GM23338 (cell line): ENCODE data around the gene YPEL3.

Experiments used
- CREB1 ChIP-seq: fragments of 250-450 bp; sonication (Bioruptor Pico); IDR thresholded peaks from 2 replicates; pipeline ENCODE4 v1.5.0; 2020; ENCODE audit warnings: low read depth, mild to moderate bottlenecking, moderate library complexity
- EZH2 ChIP-seq: fragments of 200-600 bp; sonication (generic); IDR thresholded peaks from one replicate; pipeline ENCODE4 v1.8.0; 2017; ENCODE audit warnings: antibody characterized with exemption, mild to moderate bottlenecking, low read depth; ENCODE audit not compliant: unreplicated experiment
- EZH2phosphoT487 ChIP-seq: fragments of 200-600 bp; sonication (generic); IDR thresholded peaks from one replicate; pipeline ENCODE4 v1.8.1; 2018; ENCODE audit warnings: antibody characterized with exemption; ENCODE audit not compliant: unreplicated experiment
- JUNB ChIP-seq: IDR thresholded peaks from one replicate; pipeline ENCODE4 v1.6.1; 2016; ENCODE audit warnings: antibody characterized with exemption; ENCODE audit not compliant: unreplicated experiment
- POLR2AphosphoS5 ChIP-seq: IDR thresholded peaks from 2 replicates; pipeline ENCODE4 v1.6.1; 2016; ENCODE audit warnings: antibody characterized with exemption, low read depth
- STAT1 ChIP-seq: IDR thresholded peaks from one replicate; pipeline ENCODE4 v1.6.1; 2016; ENCODE audit warnings: antibody characterized with exemption; ENCODE audit not compliant: unreplicated experiment
- ZNF114 ChIP-seq: fragments of 250-450 bp; sonication (Bioruptor Pico); IDR thresholded peaks from 2 replicates; pipeline ENCODE4 v1.5.0; 2020; ENCODE audit warnings: mild to moderate bottlenecking, moderate library complexity
- ZNF331 ChIP-seq: fragments of 250-450 bp; sonication (Bioruptor Pico); IDR thresholded peaks from 2 replicates; pipeline ENCODE4 v1.5.0; 2020; ENCODE audit warnings: low read depth, mild to moderate bottlenecking, moderate library complexity
- TF ChIP-seq, protein P1 (sequence below), 2 experiments: fragments of 200-600 bp in 1 of 2; sonication (generic) in 1 of 2; conservative IDR thresholded peaks; 2 replicates each; pipeline versions ENCODE4 v1.5.1 to v1.6.1; 2016 to 2017; ENCODE audit warnings: antibody characterized with exemption in 2 of 2, low read depth in 2 of 2, mild to moderate bottlenecking in 2 of 2, moderate library complexity in 1 of 2
- TF ChIP-seq, protein P2 (sequence below): IDR thresholded peaks from one replicate; pipeline ENCODE4 v1.6.1; 2018; ENCODE audit warnings: antibody characterized with exemption; ENCODE audit not compliant: unreplicated experiment
- TF ChIP-seq, protein P3 (sequence below): IDR thresholded peaks from 2 replicates; pipeline ENCODE4 v1.6.1; 2016; ENCODE audit warnings: antibody characterized with exemption

DNA sequence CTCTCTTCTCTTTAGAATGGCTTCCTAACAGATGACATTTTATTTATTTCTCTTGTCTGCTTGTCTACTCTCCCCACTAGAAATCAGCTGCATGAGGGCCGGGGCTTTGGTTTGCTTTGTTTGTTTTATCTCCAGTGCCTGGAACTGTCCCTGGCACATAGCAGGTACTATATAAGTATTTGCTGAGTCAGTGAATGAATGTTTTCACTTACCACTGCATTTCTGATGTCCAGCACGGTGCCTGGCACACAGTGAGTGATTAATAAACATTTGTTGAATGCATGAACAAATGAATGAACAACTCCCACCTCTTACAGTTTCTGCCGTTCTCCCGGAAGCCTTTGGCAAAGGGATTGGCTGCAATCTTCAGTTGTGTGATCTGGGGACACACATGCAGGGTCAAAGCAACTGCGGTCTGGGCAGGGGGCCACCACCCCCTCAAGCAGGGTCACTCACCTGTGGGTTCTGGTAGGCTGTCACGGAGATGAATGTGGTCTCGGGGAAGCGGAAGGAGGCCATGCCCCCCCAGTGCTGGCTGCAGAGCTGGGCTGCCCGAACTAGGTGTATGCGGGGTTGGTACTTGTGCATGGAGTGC is 7.7 kb downstream of the YPEL3 start:
- TF ChIP-seq, protein P1, sequence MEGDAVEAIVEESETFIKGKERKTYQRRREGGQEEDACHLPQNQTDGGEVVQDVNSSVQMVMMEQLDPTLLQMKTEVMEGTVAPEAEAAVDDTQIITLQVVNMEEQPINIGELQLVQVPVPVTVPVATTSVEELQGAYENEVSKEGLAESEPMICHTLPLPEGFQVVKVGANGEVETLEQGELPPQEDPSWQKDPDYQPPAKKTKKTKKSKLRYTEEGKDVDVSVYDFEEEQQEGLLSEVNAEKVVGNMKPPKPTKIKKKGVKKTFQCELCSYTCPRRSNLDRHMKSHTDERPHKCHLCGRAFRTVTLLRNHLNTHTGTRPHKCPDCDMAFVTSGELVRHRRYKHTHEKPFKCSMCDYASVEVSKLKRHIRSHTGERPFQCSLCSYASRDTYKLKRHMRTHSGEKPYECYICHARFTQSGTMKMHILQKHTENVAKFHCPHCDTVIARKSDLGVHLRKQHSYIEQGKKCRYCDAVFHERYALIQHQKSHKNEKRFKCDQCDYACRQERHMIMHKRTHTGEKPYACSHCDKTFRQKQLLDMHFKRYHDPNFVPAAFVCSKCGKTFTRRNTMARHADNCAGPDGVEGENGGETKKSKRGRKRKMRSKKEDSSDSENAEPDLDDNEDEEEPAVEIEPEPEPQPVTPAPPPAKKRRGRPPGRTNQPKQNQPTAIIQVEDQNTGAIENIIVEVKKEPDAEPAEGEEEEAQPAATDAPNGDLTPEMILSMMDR (conservative IDR thresholded peaks at IDR 0.05; ENCODE audit: low read depth in 2 of 2), result no peak
- TF ChIP-seq, protein P2, sequence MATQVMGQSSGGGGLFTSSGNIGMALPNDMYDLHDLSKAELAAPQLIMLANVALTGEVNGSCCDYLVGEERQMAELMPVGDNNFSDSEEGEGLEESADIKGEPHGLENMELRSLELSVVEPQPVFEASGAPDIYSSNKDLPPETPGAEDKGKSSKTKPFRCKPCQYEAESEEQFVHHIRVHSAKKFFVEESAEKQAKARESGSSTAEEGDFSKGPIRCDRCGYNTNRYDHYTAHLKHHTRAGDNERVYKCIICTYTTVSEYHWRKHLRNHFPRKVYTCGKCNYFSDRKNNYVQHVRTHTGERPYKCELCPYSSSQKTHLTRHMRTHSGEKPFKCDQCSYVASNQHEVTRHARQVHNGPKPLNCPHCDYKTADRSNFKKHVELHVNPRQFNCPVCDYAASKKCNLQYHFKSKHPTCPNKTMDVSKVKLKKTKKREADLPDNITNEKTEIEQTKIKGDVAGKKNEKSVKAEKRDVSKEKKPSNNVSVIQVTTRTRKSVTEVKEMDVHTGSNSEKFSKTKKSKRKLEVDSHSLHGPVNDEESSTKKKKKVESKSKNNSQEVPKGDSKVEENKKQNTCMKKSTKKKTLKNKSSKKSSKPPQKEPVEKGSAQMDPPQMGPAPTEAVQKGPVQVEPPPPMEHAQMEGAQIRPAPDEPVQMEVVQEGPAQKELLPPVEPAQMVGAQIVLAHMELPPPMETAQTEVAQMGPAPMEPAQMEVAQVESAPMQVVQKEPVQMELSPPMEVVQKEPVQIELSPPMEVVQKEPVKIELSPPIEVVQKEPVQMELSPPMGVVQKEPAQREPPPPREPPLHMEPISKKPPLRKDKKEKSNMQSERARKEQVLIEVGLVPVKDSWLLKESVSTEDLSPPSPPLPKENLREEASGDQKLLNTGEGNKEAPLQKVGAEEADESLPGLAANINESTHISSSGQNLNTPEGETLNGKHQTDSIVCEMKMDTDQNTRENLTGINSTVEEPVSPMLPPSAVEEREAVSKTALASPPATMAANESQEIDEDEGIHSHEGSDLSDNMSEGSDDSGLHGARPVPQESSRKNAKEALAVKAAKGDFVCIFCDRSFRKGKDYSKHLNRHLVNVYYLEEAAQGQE, result no peak
- TF ChIP-seq POLR2AphosphoS5, result no peak
- TF ChIP-seq JUNB, result no peak
- no peak for TF ChIP-seq EZH2
- TF ChIP-seq EZH2phosphoT487, result no peak
- TF ChIP-seq ZNF114 (CRISPR knock-in tag), result no peak
- TF ChIP-seq CREB1 (CRISPR knock-in tag), result no peak
- TF ChIP-seq, protein P3, sequence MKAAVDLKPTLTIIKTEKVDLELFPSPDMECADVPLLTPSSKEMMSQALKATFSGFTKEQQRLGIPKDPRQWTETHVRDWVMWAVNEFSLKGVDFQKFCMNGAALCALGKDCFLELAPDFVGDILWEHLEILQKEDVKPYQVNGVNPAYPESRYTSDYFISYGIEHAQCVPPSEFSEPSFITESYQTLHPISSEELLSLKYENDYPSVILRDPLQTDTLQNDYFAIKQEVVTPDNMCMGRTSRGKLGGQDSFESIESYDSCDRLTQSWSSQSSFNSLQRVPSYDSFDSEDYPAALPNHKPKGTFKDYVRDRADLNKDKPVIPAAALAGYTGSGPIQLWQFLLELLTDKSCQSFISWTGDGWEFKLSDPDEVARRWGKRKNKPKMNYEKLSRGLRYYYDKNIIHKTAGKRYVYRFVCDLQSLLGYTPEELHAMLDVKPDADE, result no peak
- TF ChIP-seq STAT1, result no peak
- TF ChIP-seq ZNF331, result no peak
